Measurements from ENCODE around the gene WHRN. TPM values are rescaled to one million over a fixed set of nuclear protein-coding genes. Genes with fewer than 3 reads are reported as not detected.

The WHRN gene
- total and polyA plus RNA-seq, 2 of the 13 experiments (the other 11 are each of a cell fraction or from before 2014, with no cell fraction given), result 2.3 to 5.3 TPM

DNA sequence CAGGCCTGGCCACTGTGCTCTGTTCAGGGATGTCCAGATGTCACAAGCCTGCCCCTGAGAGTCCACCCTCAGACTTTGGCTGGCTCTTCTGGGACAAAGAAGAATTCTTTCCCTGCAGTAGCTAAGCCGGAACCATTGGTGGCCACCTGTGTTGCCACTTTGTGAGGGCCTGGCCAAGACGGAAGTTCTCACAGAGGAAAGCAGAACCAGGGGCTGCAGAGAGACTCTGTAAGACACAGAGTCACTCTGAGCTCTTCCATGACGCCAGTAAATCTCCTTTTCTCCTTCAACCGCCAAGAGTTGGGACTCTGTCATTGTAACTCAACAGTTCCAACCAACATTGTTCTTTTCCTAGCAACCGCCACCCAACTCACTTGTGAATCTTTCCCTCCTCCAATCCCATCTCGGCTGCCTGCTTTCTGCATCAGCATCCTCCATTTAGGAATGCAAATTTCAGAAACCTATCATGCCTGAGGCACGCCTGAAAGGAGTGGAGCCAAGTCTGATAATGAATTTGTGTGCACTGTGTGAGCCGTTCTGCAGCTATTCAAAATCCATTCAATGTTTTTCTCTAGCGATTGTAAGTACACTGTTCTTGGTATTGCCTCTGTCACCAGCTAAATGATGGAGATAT, 44.5 kb upstream of the WHRN start:
- WGBS (ENCODE audit: low lambda C conversion rate), result 32% methylated on average over 9 of the region's 9 CpGs
- Histone ChIP-seq H3K79me2 (ENCODE audit: insufficient read depth, low read length) (no peaks in the 10 kb centered on the region), H3K4me2 (ENCODE audit: low read depth, low read length) (no peak overlapping the region), H3K4me3 (replicated peaks in 1 of 3; ENCODE audit: insufficient read depth in 1 of 3, low read depth in 2 of 3, low read length in 3 of 3) (no peak overlapping the region), H3K27me3 (ENCODE audit: control insufficient read depth in 1 of 2, insufficient read depth in 2 of 2, low read length in 2 of 2) (peaks cover 0 to 1% of the 10 kb centered on the region in 2 experiments; a peak in 1 of 5 replicates), H3K9ac (ENCODE audit: insufficient read depth, low read depth, low read length) (no peak overlapping the region), H3K27ac (ENCODE audit: extremely low read length, insufficient read depth, low read length) (no peak overlapping the region), H3K4me1 (ENCODE audit: insufficient read depth, low read length) (no peaks in the 10 kb centered on the region), H3K9me3 (ENCODE audit: low read length) (no peaks in the 10 kb centered on the region), H3K36me3 (replicated peaks in 1 of 2; ENCODE audit: control insufficient read depth in 1 of 2, insufficient read depth in 2 of 2, low read length in 2 of 2) (no peaks in the 10 kb centered on the region), H4K20me1 (ENCODE audit: insufficient read depth, low read length) (no peaks in the 10 kb centered on the region), H2AFZ (ENCODE audit: low read length) (no peak overlapping the region)
- ChIA-PET POLR2A (no interaction called here), CTCF (ENCODE audit: low intra/inter-chr PET ratio, low total read pairs) (no interaction called here)
- in situ Hi-C loops (cut with HindIII; ENCODE audit: extremely low pct_ligation_motif_present, low pct_unique_long_range_greater_than_20kb), result no loop called here
- DNase-seq (ENCODE audit: low spot score), result no peak
- intact Hi-C loops (cut with micrococcal nuclease; ENCODE audit: unreplicated experiment), result no loop called here
- FAIRE-seq, result no peak
- BruUV-seq (replicated peaks), result no TSS peak
- no peak for ATAC-seq
- no peak for TF ChIP-seq ESRRA (CRISPR knock-in tag; IDR thresholded peaks at IDR 0.05; ENCODE audit: low read depth)
- TF ChIP-seq RBFOX2 (IDR thresholded peaks at IDR 0.05; ENCODE audit: low read depth, low read length), result no peak
- no peak for TF ChIP-seq TERF1 (CRISPR knock-in tag; IDR thresholded peaks at IDR 0.05)
- no peak for TF ChIP-seq TBX2 (CRISPR knock-in tag; IDR thresholded peaks at IDR 0.05; ENCODE audit: borderline replicate concordance)
- TF ChIP-seq SMAD9 (CRISPR knock-in tag; IDR thresholded peaks at IDR 0.05), result no peak
- TF ChIP-seq, protein P1, sequence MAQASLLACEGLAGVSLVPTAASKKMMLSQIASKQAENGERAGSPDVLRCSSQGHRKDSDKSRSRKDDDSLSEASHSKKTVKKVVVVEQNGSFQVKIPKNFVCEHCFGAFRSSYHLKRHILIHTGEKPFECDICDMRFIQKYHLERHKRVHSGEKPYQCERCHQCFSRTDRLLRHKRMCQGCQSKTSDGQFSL (CRISPR knock-in tag; IDR thresholded peaks at IDR 0.05), result no peak
- no peak for TF ChIP-seq TAF15 (IDR thresholded peaks at IDR 0.05; ENCODE audit: low read depth, low read length, poor library complexity, severe bottlenecking)
- TF ChIP-seq MATR3 (CRISPR knock-in tag; IDR thresholded peaks at IDR 0.05), result no peak
- no peak for TF ChIP-seq RCOR2 (CRISPR knock-in tag; IDR thresholded peaks at IDR 0.05)
- TF ChIP-seq GMEB1 (CRISPR knock-in tag; IDR thresholded peaks at IDR 0.05; ENCODE audit: borderline replicate concordance), result no peak
- TF ChIP-seq ZFP37 (CRISPR knock-in tag; IDR thresholded peaks at IDR 0.05; ENCODE audit: borderline replicate concordance), result no peak
- TF ChIP-seq, protein P2, sequence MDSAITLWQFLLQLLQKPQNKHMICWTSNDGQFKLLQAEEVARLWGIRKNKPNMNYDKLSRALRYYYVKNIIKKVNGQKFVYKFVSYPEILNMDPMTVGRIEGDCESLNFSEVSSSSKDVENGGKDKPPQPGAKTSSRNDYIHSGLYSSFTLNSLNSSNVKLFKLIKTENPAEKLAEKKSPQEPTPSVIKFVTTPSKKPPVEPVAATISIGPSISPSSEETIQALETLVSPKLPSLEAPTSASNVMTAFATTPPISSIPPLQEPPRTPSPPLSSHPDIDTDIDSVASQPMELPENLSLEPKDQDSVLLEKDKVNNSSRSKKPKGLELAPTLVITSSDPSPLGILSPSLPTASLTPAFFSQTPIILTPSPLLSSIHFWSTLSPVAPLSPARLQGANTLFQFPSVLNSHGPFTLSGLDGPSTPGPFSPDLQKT (CRISPR knock-in tag; IDR thresholded peaks at IDR 0.05; ENCODE audit: borderline replicate concordance), result no peak
- TF ChIP-seq, protein P3, sequence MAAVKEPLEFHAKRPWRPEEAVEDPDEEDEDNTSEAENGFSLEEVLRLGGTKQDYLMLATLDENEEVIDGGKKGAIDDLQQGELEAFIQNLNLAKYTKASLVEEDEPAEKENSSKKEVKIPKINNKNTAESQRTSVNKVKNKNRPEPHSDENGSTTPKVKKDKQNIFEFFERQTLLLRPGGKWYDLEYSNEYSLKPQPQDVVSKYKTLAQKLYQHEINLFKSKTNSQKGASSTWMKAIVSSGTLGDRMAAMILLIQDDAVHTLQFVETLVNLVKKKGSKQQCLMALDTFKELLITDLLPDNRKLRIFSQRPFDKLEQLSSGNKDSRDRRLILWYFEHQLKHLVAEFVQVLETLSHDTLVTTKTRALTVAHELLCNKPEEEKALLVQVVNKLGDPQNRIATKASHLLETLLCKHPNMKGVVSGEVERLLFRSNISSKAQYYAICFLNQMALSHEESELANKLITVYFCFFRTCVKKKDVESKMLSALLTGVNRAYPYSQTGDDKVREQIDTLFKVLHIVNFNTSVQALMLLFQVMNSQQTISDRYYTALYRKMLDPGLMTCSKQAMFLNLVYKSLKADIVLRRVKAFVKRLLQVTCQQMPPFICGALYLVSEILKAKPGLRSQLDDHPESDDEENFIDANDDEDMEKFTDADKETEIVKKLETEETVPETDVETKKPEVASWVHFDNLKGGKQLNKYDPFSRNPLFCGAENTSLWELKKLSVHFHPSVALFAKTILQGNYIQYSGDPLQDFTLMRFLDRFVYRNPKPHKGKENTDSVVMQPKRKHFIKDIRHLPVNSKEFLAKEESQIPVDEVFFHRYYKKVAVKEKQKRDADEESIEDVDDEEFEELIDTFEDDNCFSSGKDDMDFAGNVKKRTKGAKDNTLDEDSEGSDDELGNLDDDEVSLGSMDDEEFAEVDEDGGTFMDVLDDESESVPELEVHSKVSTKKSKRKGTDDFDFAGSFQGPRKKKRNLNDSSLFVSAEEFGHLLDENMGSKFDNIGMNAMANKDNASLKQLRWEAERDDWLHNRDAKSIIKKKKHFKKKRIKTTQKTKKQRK (IDR thresholded peaks at IDR 0.05; ENCODE audit: low read length), result no peak
- TF ChIP-seq, protein P4, sequence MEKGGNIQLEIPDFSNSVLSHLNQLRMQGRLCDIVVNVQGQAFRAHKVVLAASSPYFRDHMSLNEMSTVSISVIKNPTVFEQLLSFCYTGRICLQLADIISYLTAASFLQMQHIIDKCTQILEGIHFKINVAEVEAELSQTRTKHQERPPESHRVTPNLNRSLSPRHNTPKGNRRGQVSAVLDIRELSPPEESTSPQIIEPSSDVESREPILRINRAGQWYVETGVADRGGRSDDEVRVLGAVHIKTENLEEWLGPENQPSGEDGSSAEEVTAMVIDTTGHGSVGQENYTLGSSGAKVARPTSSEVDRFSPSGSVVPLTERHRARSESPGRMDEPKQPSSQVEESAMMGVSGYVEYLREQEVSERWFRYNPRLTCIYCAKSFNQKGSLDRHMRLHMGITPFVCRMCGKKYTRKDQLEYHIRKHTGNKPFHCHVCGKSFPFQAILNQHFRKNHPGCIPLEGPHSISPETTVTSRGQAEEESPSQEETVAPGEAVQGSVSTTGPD (CRISPR knock-in tag; IDR thresholded peaks at IDR 0.05), result no peak
- TF ChIP-seq ZBTB20 (CRISPR knock-in tag; IDR thresholded peaks at IDR 0.05; ENCODE audit: borderline replicate concordance, low read depth), result no peak

Measured in HepG2 (cell line).